ENCODE measurements around the gene ASCC3.

DNA sequence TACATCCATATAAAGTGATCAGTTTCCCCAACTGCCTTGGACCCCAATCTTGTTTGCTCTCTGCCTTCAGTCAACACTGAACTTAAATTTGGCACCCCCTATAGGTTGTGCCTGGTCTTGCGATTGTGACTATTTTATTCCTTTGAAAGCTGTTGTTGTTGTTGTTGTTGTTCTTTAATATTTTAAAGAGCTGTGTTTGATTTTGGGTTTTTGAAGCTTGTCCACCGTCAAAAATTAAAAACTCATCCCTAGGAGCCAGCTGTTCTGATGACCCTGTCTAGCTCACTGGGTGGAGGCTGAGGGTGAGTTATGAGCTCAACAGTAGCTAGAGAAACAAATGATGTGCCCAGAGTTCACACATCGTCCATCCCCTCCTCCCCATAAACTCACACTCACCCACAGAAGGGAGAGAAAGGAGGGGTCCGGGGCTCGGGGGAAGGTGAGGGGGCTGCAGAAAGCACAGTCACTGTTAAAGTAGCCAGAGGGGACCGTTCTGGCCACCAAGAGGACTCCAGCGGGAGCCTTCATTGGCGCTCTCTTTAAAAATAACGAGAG is 420.4 kb downstream of the ASCC3 start:
- TF ChIP-seq CTCF (IDR thresholded peaks at IDR 0.05; ENCODE audit: borderline replicate concordance, extremely low read depth, low read length, poor library complexity, severe bottlenecking) (peak; percentile 64), EZH2 (IDR thresholded peaks at IDR 0.05; ENCODE audit: borderline replicate concordance, low read depth, low read length, severe bottlenecking) (no peak)
